HG02938 (cell line): ENCODE measurements around the gene DLG2.
A peak's percentile ranks its signal among the peaks of the same experiment; 100 is the strongest.
"Not testable (repeated sequence)": the region's sequence is repeated elsewhere in the genome, so short reads cannot be mapped to it uniquely, and the experiment has no call there.

ENCODE experiments used
- ATAC-seq: cut with Tn5 transposase; IDR thresholded peaks from one replicate; pipeline ENCODE4 v1.9.1; 2021; ENCODE audit warnings: mild to moderate bottlenecking, moderate library complexity; ENCODE audit not compliant: unreplicated experiment

DLG2 gene

DNA sequence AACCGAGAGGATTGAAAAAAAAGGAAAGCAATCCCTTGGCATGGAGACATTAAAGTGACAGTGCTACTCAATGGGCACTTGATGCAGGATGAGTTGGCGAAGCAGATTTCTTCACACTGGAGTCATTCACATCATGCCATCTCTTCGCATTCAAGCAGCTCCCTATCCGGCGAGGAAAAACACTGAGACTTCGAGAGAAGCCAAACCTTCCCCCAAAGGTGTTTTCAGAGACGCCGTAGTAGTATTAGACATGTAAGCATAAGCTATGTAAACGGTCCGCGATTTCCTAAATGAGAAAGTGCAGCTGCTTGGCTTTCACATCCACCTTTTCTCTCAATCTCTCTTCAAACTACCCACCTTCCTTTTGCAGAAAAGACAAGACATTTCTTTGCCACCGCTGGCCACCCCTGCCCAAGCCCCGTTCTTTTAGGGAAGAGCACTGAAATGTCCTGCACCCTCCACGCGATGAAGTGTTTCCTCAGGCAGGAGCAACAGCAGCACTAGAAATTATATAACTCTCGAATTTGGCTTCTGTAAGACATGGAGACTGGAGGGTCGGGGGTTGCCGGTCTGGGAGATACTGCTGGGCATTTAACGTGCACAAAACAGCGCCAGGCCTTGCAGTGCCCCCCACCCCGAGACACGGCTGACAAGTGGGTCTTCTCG, at the start of gene DLG2:
TSS of gene DLG2 (minus strand) at position 13 of the 666 bp plus-strand sequence.
- ATAC-seq = peak; percentile 0

DNA sequence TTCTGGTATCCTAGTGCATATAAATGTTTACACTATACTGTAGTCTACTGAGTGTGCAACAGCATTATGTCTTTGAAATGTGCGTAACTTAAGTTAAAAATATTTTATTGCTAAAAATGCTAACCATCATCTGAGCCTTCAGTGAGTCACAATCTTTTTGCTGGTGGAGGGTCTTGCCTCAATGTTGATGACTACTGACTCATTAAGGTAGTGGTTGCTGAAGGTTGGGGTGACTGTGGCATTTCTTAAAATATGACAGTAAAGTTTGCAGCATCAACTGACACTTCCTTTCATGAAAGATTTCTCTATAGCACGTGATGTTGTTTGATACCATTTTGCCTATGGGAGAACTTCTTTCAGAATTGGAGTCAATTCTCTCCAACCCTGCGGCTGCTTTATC, 46.2 kb upstream of the DLG2 start:
- no peak for ATAC-seq

- ATAC-seq = no peak
Measured at GRCh38 chr11:85672105-85672902, 45.2 kb upstream of the DLG2 start.

- ATAC-seq = not testable (repeated sequence)
Measured at GRCh38 chr11:85670949-85671663, 44.0 kb upstream of the DLG2 start.

GRCh38 chr11:85668157-85668556, 41.0 kb upstream of the DLG2 start:
- ATAC-seq = no peak

GRCh38 chr11:85666687-85667086, 39.5 kb upstream of the DLG2 start:
- no peak for ATAC-seq

GRCh38 chr11:85665733-85666132, 38.6 kb upstream of the DLG2 start:
- no peak for ATAC-seq

- ATAC-seq = peak; percentile 83
Measured at GRCh38 chr11:85664615-85665481, 37.7 kb upstream of the DLG2 start, which contains the start of gene CREBZF. Gene CREBZF, minus strand, starts transcription at chr11:85665129. Its CDS starts 254 bp downstream, at chr11:85664875.

DNA sequence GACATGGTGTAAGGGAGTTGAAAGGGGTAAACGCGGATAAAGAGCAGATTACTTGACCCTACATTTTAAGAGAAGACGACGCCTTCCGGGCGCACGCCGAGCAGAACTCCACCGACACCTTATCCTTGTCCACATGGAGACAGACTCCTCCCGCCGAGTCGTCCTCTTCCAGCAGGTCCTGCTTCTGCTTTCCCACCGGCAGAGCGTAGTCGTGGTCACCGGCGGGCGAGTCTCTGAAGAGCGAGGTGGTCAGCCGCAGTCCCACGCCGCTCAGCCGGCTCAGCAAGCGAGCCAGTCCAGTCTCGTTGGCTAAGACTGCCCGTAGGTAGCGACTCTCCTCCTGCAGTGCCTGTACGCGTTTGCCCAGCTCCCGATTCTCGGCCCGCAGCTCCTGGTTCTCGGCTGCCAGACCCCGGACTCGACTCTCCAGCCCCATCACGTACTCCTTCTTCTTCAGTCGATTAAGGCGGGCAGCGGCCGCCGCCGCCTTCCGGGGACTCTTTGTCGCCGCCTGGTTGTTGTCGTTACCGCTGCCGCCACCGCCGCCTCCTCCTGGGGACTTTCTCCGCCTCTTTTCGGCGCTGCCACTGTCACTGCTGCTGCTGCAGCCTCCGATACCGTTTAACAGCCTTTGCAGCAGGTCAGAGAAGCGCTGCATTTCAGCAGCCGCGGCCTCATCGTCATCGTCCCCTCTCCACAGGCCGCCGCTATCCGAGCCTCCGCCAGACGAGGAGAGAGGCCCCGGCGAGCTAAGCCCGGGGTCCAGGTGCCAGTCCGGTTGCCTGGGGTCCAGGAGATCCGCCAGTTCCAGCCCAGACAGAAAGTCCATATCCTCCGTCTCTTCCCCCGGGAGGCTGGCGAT, 36.8 kb upstream of the DLG2 start:
- ATAC-seq = peak; percentile 73

GRCh38 chr11:85663080-85663752, 36.1 kb upstream of the DLG2 start:
- peak; percentile 4 for ATAC-seq

DNA sequence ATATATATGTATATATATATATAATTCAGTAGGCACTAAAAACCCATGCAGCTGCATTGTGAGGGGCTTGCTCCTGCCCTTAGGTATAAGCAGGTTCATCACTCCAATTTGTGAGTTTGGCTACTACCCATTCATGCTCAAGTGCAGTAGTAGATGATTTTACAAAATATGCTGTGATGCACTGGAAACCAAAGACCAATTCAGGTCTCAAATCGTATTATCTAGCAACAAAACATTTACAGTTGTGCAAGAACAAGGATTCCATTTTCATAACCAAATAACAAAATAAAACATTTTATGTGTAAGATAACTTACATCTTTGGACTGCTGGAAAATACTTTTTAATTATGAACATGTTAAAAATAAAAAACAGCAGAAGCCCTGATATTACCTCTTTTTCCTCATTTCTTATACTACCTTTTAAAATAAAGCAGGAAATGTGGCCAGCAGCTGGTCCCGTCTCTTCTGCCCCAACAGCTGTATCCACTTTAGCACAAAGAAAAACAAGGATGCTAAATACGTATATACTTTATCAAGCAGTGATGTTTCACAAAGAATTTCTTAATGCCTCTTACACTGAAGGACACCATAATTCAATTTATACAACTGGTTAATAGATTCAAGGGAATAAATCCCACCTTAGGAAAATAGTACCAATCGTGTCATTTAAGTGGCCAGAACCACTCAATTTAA, 35.0 kb upstream of the DLG2 start:
- no peak for ATAC-seq

DNA sequence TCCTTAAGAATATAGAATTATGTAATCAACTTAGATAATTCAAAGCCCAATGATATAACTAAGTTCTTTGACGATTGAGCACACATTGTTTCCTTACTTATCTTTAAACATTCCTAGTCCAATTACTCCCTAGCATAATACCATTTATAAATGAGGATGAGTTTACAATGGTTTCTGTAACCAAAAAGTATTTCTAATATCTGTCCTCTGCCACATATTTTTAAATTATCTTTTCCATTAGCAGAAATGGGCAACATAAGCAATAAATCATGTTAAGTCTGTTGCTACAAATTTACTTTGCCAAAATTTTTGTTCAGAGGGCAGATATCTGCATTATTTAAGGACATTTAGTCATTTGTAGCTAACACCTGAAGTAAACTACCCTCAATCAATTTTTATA, 31.0 kb upstream of the DLG2 start:
- ATAC-seq = no peak

- no peak for ATAC-seq
Measured at GRCh38 chr11:85656777-85657176, 29.6 kb upstream of the DLG2 start.

- ATAC-seq = not testable (repeated sequence)
Measured at GRCh38 chr11:85654343-85654742, 27.2 kb upstream of the DLG2 start.

GRCh38 chr11:85652786-85653447, 25.8 kb upstream of the DLG2 start:
- no peak for ATAC-seq

DNA sequence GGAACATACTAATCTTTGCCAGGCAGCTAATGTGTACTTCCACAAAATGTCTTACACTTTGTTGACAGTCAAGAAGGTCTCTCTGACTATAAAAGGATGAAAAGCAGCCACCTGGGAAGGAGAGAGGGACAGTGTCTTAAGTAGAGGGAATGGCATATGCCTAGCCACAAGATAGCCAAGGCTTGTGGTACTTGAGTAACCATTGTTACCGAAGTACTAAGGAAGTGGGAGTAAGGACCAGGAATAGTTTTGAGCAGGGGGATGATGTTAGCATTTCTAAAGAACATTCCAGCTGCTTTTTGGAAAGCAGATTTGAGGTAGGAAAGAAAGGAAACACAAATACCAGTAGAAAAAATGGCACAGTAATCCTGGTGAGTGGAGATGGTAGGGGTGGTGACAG, 24.0 kb upstream of the DLG2 start:
- ATAC-seq = no peak

GRCh38 chr11:85647604-85648299, 20.6 kb upstream of the DLG2 start, which contains the start of gene TMEM126A:
Gene TMEM126A, plus strand, starts transcription at chr11:85647967. Its CDS starts 2,289 bp downstream, at chr11:85650256.
- peak; percentile 99 for ATAC-seq
